Endothelial cell of umbilical vein (primary cell): Measurements from ENCODE around the gene CFAP61.

Experiments
- EZH2 ChIP-seq: IDR thresholded peaks from 2 replicates; pipeline ENCODE4 v1.6.1; 2012; ENCODE audit warnings: borderline replicate concordance, low read depth, mild to moderate bottlenecking, moderate library complexity, low read length, inconsistent platforms; ENCODE audit not compliant: severe bottlenecking
- FOS ChIP-seq: IDR thresholded peaks from 2 replicates; pipeline ENCODE4 v1.6.1; 2011; ENCODE audit warnings: mild to moderate bottlenecking, low read length, moderate library complexity, borderline replicate concordance; ENCODE audit not compliant: insufficient read depth
- GATA2 ChIP-seq: IDR thresholded peaks from 2 replicates; pipeline ENCODE4 v1.7.0; 2011; ENCODE audit warnings: low read depth, mild to moderate bottlenecking, moderate library complexity, mixed read lengths, low read length; ENCODE audit not compliant: insufficient read length, insufficient read depth
- POLR2A ChIP-seq: IDR thresholded peaks from 2 replicates; pipeline ENCODE4 v1.6.1; 2012; ENCODE audit warnings: low read depth, mild to moderate bottlenecking, control low read depth, low read length
- POLR2AphosphoS5 ChIP-seq: IDR thresholded peaks from 2 replicates; pipeline ENCODE4 v1.6.1; 2012; ENCODE audit warnings: low read depth, mild to moderate bottlenecking, control low read depth, low read length, moderate library complexity; ENCODE audit not compliant: insufficient read depth
- TF ChIP-seq, protein P1 (sequence below), 2 donors: IDR thresholded peaks; 1 replicate in 1 of 2; 2 replicates in 1 of 2; pipeline ENCODE4 v1.5.1; 2011; ENCODE audit warnings: low read length in 2 of 2, mild to moderate bottlenecking in 2 of 2, moderate library complexity in 2 of 2, control low read depth in 1 of 2, inconsistent platforms in 1 of 2, low read depth in 1 of 2; ENCODE audit not compliant: insufficient read depth in 1 of 2; ENCODE audit errors: extremely low read depth in 1 of 2

GRCh38 chr20:20365480-20366161 is 313.3 kb downstream of the CFAP61 start:
- TF ChIP-seq EZH2 (peak; percentile 1), POLR2AphosphoS5 (no peak), POLR2A (no peak), FOS (no peak), GATA2 (no peak)
- TF ChIP-seq, protein P1, sequence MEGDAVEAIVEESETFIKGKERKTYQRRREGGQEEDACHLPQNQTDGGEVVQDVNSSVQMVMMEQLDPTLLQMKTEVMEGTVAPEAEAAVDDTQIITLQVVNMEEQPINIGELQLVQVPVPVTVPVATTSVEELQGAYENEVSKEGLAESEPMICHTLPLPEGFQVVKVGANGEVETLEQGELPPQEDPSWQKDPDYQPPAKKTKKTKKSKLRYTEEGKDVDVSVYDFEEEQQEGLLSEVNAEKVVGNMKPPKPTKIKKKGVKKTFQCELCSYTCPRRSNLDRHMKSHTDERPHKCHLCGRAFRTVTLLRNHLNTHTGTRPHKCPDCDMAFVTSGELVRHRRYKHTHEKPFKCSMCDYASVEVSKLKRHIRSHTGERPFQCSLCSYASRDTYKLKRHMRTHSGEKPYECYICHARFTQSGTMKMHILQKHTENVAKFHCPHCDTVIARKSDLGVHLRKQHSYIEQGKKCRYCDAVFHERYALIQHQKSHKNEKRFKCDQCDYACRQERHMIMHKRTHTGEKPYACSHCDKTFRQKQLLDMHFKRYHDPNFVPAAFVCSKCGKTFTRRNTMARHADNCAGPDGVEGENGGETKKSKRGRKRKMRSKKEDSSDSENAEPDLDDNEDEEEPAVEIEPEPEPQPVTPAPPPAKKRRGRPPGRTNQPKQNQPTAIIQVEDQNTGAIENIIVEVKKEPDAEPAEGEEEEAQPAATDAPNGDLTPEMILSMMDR (IDR thresholded peaks at IDR 0.05; ENCODE audit: extremely low read depth in 1 of 2, insufficient read depth in 1 of 2, low read depth in 1 of 2, low read length in 2 of 2): no peak
